Measurements from ENCODE around the gene CLBA1.

The CLBA1 gene

GRCh38 chr14:104967386-104968152 lies 18.0 kb upstream of the CLBA1 start:
- intact Hi-C loops (cut with DNase I): no loop called here
- DNase-seq: peak in 4 of 10 donors; percentile 5 to 87 (median 71)

GRCh38 chr14:104968153-104968527 lies 17.4 kb upstream of the CLBA1 start:
- DNase-seq: peak in 4 of 10 donors; percentile 24 to 91 (median 80)
- intact Hi-C loops (cut with DNase I): no loop called here

GRCh38 chr14:104968541-104969401 lies 16.8 kb upstream of the CLBA1 start:
- intact Hi-C loops (cut with DNase I): no loop called here
- DNase-seq: peak in 4 of 10 donors; percentile 2 to 82 (median 67)

DNA sequence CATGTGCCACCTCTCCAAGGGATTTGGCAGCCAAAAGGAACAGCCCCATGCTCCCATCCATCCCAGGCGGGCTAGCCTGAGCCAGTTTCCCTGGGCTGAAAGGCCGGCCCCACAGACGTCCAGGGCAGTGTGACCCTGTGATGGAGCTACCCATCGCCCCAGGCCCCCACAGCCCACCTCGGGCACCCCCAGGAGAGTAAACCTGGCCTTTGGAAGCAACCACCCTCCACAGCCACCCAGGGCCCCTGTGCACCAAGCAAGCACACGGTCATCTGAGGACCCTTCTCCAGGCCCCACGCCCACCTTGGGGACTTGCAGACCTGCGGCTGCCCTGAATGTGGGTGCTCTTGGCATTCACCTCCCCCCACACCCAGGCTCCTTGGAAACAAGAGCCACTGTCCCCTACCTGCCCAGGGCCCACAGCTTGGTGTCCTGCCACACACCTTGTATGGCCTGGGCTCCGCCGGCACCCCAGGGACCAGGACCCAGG lies 15.8 kb upstream of the CLBA1 start:
- intact Hi-C loops (cut with DNase I): no loop called here

GRCh38 chr14:104970231-104971068 lies 15.1 kb upstream of the CLBA1 start:
- peak in 4 of 10 donors; percentile 5 to 75 (median 57) for DNase-seq

More for the DNA sequence above, 15.8 kb upstream of the CLBA1 start:
- peak in 3 of 10 donors; percentile 5 to 62 (median 51) for DNase-seq

DNA sequence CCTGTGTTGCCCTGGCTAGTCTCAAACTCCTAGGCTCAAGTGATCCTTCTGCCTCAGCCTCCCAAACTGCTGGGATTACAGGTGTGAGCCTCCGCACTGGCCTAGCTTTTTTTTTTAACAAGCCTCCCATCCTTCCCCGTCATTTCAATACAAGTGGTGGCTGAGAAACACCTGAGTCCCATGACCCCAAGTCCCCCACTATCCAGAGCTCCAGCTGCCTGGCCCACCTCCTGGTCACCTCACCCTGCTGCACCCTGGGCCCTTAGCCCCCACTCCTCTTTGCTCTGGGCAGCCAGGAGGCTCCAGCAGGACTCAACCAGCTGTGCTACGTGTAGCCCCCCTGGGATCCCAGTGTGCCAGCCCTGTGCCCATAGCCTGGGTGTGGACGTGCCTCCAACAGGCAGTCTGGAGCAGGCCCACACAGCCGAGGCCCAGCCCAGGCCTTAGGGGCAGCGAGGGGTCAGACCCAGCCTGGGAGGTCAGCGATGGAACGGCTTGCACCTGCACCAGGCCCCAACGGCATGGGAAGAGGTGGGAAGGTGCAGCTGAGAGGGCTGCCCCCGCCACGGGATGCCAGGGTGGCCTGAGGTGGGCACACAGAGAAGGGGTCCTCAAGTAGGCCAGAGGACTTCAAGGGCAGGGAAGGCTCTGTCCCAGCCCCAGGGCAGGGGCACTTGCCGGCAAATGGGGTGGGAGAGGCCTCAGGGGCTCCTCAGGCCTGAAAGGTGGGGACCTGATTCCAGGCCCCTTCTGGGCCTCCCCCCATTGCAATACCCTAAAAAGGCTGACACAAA lies 13.9 kb upstream of the CLBA1 start:
- intact Hi-C loops (cut with DNase I): no loop called here
- peak in 3 of 10 donors; percentile 64 to 77 (median 71) for DNase-seq

More at GRCh38 chr14:104970231-104971068, 15.1 kb upstream of the CLBA1 start:
- intact Hi-C loops (cut with DNase I): no loop called here

GRCh38 chr14:104972301-104973134 lies 13.1 kb upstream of the CLBA1 start:
- peak in 3 of 10 donors; percentile 67 to 81 (median 76) for DNase-seq
- intact Hi-C loops (cut with DNase I): no loop called here

GRCh38 chr14:104973135-104973384 lies 12.5 kb upstream of the CLBA1 start:
- DNase-seq: peak in 5 of 10 donors; percentile 47 to 93 (median 84)
- intact Hi-C loops (cut with DNase I): no loop called here

DNA sequence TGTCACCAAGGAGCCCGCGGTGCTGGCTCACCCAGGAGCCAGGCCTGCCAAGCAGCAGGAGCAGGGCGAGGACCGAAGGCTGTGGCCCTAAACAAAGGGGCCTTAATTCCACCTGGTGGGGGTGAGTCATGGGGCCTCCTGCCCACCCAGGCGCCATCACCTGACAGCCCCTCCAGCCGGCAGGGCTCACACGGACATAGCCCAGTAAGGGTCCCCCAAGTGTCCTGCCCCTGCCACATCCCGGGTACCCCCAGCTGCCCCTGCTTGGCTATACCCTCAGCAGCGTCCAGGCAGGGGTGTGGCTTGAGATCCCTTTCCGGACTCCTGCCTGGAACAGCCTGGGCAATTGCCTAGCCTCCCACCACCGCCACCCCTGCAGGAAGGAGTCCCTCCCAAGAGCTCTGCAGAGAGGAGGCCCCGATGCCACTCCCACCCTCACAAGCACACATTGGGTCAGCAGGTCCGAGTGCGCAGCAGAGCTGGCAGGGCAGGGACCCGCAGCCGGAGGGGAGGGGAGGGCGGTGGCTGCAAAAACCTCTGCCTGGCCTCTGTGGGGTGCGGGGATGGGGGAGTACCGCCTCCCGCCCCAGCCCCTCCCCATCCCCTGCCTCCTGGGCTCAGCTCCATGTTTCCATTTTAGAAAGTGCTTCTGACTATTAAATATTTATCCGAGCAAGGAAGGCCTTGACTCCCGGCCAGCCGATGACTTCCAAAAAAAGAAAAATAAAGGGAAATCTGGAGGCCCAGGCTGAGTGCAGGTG lies 12.0 kb upstream of the CLBA1 start:
- intact Hi-C loops (cut with DNase I): no loop called here
- peak in 3 of 10 donors; percentile 70 to 87 (median 75) for DNase-seq

- DNase-seq: peak in 2 of 10 donors; percentile 41 to 68
- intact Hi-C loops (cut with DNase I): no loop called here
Measured at GRCh38 chr14:104974146-104974541, 11.4 kb upstream of the CLBA1 start.

- DNase-seq: peak in 3 of 10 donors; percentile 48 to 78 (median 78)
- intact Hi-C loops (cut with DNase I): no loop called here
Measured at GRCh38 chr14:104974665-104975390, 10.8 kb upstream of the CLBA1 start.

- DNase-seq: peak in 4 of 10 donors; percentile 20 to 72 (median 49)
- intact Hi-C loops (cut with DNase I): loop anchor here (1.0 kb wide), 1 partner anchor 70 kb away; no protein-coding TSS in a partner anchor
Measured at GRCh38 chr14:104975481-104976197, 9.9 kb upstream of the CLBA1 start.

DNA sequence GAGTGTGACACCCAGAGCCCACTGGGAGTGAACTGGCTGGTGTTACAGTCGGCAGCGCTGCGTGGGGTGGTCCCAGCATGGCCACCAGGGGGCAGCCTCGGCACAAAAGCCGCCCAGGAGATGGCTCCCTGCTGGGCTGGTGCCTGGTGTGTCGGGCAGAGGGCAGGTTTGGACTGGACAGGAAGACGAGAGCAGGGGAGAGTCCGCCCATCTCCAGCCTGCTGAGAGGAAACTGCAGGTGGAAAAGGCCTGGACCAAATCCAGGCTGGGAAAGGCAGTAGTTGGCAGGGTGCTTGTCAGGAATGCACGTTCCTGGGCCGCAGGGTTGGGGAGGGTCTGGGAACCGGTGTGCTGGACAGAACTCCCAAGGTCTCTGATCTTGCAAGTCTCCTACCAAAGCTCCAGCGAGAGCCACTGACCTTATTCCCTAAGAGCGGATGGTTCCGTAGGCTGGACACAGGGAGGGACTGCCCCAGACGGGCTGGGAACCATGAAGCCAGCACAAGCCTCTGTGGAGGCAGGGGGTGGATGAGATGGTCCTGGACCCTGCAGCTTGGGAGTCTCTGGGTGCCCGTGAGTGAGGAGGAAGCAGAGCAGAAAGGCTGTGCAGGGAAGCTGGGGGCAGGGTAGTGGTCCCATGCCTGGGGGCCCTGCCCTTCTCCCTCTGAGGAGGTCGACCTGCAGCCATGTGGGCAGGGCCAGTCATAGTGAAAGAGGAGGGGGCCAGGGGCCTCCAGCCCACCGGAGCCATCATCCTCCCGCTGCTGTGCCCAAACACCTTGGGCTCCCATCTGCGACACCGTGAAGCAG lies 9.2 kb upstream of the CLBA1 start:
- peak; percentile 50 to 96 (median 76) for DNase-seq

GRCh38 chr14:104977008-104977680 lies 8.4 kb upstream of the CLBA1 start:
- intact Hi-C loops (cut with DNase I): no loop called here
- peak in 4 of 10 donors; percentile 23 to 83 (median 70) for DNase-seq

More for the DNA sequence above, 9.2 kb upstream of the CLBA1 start:
- intact Hi-C loops (cut with DNase I): loop anchor here (1.0 kb wide), 1 partner anchor 69 kb away; no protein-coding TSS in a partner anchor

All from posterior cingulate gyrus (tissue), 11 donors.